OCI-LY3 (cell line): ENCODE measurements around the gene EP300.

Experiments
- H2AFZ ChIP-seq: fragments of 200-600, 300-600 bp; shearing (Covaris generic); 2 replicates; pipeline ENCODE4 v1.6.0; 2014; ENCODE audit warnings: antibody characterized with exemption, low read depth, low read length
- H3K27ac ChIP-seq: fragments of 200-600, 300-600 bp; sonication (generic); 2 replicates; pipeline ENCODE4 v1.5.1; 2014; ENCODE audit warnings: mild to moderate bottlenecking, low read length, moderate library complexity, mixed read lengths
- H3K27me3 ChIP-seq: fragments of 200-600, 300-600 bp; sonication (generic); 2 replicates; pipeline ENCODE4 v1.6.1; 2014; ENCODE audit warnings: low read depth, low read length, mixed read lengths
- H3K36me3 ChIP-seq: fragments of 200-600, 300-600 bp; sonication (generic); replicated peaks from 2 replicates; pipeline ENCODE3; 2014; ENCODE audit warnings: low read depth, low read length, mixed read lengths
- H3K4me1 ChIP-seq: fragments of 300-600, 200-600 bp; sonication (generic); 2 replicates; pipeline ENCODE4 v1.6.1; 2014; ENCODE audit warnings: low read length, mixed read lengths
- H3K4me2 ChIP-seq: fragments of 200-600, 300-600 bp; sonication (generic); 2 replicates; pipeline ENCODE4 v1.6.1; 2014; ENCODE audit warnings: low read length, mixed read lengths
- H3K4me3 ChIP-seq: fragments of 300-600, 200-600 bp; sonication (generic); 2 replicates; pipeline ENCODE4 v1.5.1; 2014; ENCODE audit warnings: antibody characterized with exemption, mild to moderate bottlenecking, low read length, moderate library complexity
- H3K79me2 ChIP-seq: fragments of 300-600, 200-600 bp; shearing (Covaris generic); 2 replicates; pipeline ENCODE4 v1.6.1; 2014; ENCODE audit warnings: mild to moderate bottlenecking, low read length, mixed read lengths
- H3K9ac ChIP-seq: fragments of 300-600, 200-600 bp; shearing (Covaris generic); 2 replicates; pipeline ENCODE4 v1.6.0; 2014; ENCODE audit warnings: mild to moderate bottlenecking, low read length, moderate library complexity
- H3K9me3 ChIP-seq: fragments of 200-600, 300-600 bp; shearing (Covaris generic); 2 replicates; pipeline ENCODE4 v1.6.1; 2014; ENCODE audit warnings: low read length, mixed read lengths; ENCODE audit not compliant: insufficient read depth
- H4K20me1 ChIP-seq: fragments of 200-600, 300-600 bp; sonication (generic); 2 replicates; pipeline ENCODE4 v1.6.1; 2016; ENCODE audit warnings: low read length, mixed read lengths; ENCODE audit not compliant: insufficient read depth
- EZH2phosphoT487 ChIP-seq: fragments of 200-600 bp; shearing (Covaris generic); IDR thresholded peaks from 2 replicates; pipeline ENCODE4 v1.6.1; 2018; ENCODE audit warnings: antibody characterized with exemption, mixed run types, low read depth
- TF ChIP-seq, protein P1 (sequence below): fragments of 200-600, 300-600 bp; sonication (generic); IDR thresholded peaks from 2 replicates; pipeline ENCODE4 v1.5.1; 2014; ENCODE audit warnings: antibody characterized with exemption, low read length, low read depth

EP300 gene

DNA sequence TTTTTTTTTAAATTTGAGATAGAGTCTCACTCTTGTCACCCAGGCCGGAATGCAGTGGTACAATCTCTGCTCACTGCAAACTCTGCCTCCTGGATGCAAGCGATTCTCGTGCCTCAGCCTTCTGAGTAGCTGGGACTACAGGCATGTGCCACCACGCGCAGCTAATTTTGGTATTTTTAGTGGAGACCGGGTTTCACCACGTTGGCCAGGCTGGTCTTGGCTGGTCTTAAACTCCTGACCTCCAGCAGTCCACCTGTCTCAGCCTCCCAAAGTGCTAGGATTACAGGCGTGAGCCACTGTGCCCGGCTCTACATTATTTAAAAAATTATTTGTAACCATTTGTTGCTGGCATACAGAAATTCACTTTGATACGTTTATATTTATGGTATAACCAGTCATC lies 18.6 kb downstream of the EP300 start:
- peaks cover 37% of the 10 kb centered on the region for H3K36me3 ChIP-seq
- no peak overlapping the region for H3K9ac ChIP-seq
- TF ChIP-seq, protein P1, sequence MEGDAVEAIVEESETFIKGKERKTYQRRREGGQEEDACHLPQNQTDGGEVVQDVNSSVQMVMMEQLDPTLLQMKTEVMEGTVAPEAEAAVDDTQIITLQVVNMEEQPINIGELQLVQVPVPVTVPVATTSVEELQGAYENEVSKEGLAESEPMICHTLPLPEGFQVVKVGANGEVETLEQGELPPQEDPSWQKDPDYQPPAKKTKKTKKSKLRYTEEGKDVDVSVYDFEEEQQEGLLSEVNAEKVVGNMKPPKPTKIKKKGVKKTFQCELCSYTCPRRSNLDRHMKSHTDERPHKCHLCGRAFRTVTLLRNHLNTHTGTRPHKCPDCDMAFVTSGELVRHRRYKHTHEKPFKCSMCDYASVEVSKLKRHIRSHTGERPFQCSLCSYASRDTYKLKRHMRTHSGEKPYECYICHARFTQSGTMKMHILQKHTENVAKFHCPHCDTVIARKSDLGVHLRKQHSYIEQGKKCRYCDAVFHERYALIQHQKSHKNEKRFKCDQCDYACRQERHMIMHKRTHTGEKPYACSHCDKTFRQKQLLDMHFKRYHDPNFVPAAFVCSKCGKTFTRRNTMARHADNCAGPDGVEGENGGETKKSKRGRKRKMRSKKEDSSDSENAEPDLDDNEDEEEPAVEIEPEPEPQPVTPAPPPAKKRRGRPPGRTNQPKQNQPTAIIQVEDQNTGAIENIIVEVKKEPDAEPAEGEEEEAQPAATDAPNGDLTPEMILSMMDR: no peak
- TF ChIP-seq EZH2phosphoT487: no peak
- no peak overlapping the region for H3K27ac ChIP-seq
- H3K9me3 ChIP-seq: no peaks in the 10 kb centered on the region; the same call in 1 of the 2 replicates
- no peaks in the 10 kb centered on the region for H3K4me1 ChIP-seq
- no peak overlapping the region for H3K4me3 ChIP-seq
- H3K27me3 ChIP-seq: no peaks in the 10 kb centered on the region
- H2AFZ ChIP-seq: no peak overlapping the region
- peaks cover 86% of the 10 kb centered on the region for H4K20me1 ChIP-seq
- H3K4me2 ChIP-seq: no peak overlapping the region
- H3K79me2 ChIP-seq: peaks cover 99% of the 10 kb centered on the region

DNA sequence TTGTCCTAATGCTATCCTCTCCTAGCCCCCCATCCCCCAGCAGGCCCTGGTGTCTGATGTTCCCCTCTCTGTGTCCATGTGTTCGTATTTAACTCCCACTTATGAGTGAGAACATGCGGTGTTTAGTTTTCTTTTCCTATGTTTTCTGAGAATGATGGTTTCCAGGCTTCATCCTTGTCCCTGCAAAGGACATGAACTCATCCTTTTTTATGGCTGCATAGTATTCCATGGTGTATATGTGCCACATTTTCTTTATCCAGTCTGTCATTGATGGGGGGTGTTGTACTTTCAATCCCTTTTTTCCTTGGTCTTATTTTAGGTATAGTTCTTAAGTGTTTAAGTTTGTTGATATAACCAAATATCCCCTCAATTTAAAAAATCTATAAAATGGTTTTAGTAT lies 23.9 kb downstream of the EP300 start:
- H3K36me3 ChIP-seq: peaks cover 65% of the 10 kb centered on the region

DNA sequence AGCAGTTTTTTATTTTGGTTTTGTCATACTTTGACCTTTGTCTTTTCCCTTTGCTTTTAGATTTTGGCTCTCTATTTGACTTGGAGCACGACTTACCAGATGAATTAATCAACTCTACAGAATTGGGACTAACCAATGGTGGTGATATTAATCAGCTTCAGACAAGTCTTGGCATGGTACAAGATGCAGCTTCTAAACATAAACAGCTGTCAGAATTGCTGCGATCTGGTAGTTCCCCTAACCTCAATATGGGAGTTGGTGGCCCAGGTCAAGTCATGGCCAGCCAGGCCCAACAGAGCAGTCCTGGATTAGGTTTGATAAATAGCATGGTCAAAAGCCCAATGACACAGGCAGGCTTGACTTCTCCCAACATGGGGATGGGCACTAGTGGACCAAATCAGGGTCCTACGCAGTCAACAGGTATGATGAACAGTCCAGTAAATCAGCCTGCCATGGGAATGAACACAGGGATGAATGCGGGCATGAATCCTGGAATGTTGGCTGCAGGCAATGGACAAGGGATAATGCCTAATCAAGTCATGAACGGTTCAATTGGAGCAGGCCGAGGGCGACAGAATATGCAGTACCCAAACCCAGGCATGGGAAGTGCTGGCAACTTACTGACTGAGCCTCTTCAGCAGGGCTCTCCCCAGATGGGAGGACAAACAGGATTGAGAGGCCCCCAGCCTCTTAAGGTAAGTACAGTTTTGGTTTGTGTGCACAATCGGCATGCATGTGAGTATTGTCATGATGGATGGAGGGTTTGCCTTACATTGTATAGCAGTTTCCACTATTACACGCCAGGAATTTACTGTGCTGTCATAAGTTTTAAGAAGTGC lies 25.0 kb downstream of the EP300 start:
- Histone ChIP-seq H3K27me3 (no peaks in the 10 kb centered on the region), H3K27ac (no peak overlapping the region), H4K20me1 (peaks cover 73% of the 10 kb centered on the region), H3K79me2 (peaks cover 99% of the 10 kb centered on the region), H3K4me3 (no peak overlapping the region), H3K9me3 (no peaks in the 10 kb centered on the region; the same call in 1 of the 2 replicates), H3K4me2 (no peak overlapping the region), H3K4me1 (no peaks in the 10 kb centered on the region), H3K9ac (no peak overlapping the region), H2AFZ (no peak overlapping the region), H3K36me3 (peaks cover 67% of the 10 kb centered on the region)
- TF ChIP-seq EZH2phosphoT487: no peak
- TF ChIP-seq, protein P1: no peak

More for the DNA sequence above, 23.9 kb downstream of the EP300 start:
- Histone ChIP-seq H2AFZ (no peak overlapping the region), H3K9ac (no peak overlapping the region), H3K4me3 (no peak overlapping the region), H4K20me1 (peaks cover 74% of the 10 kb centered on the region), H3K27ac (no peak overlapping the region), H3K9me3 (no peaks in the 10 kb centered on the region; the same call in 1 of the 2 replicates), H3K27me3 (no peaks in the 10 kb centered on the region), H3K4me1 (no peaks in the 10 kb centered on the region), H3K4me2 (no peak overlapping the region), H3K79me2 (peaks cover 98% of the 10 kb centered on the region)
- TF ChIP-seq EZH2phosphoT487: no peak
- TF ChIP-seq, protein P1: no peak

DNA sequence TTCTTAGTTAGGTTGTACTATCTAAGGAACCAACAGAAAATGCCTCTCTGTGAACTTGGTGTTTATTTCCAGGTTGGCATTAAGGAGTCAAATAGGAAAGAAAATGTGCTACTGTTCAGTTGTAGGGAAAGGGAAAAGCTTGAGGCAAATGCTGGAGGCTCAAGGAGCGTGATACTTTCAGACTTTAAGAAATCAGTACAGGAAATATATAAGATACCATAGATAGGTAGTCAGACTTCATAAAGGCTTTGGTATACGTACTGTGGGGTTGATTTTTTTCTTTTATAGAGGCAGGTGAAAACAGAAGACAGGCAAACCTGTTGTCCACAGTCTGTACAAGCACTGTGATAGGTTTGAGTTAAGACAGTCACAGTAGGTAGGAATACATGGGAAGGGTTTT lies 30.8 kb downstream of the EP300 start:
- H3K4me3 ChIP-seq: no peak overlapping the region
- TF ChIP-seq EZH2phosphoT487: no peak
- TF ChIP-seq, protein P1: no peak
- peaks cover 61% of the 10 kb centered on the region for H3K36me3 ChIP-seq

More for the DNA sequence above, 30.8 kb downstream of the EP300 start:
- Histone ChIP-seq H3K4me2 (no peak overlapping the region), H3K27me3 (no peaks in the 10 kb centered on the region), H3K4me1 (no peaks in the 10 kb centered on the region), H2AFZ (no peak overlapping the region), H3K9me3 (no peaks in the 10 kb centered on the region), H4K20me1 (peaks cover 55% of the 10 kb centered on the region), H3K27ac (no peak overlapping the region), H3K79me2 (peaks cover 84% of the 10 kb centered on the region), H3K9ac (no peak overlapping the region)
